Uterus (tissue), 4 donors: ENCODE results near the gene RPL41. TPM values are rescaled to one million over a fixed set of nuclear protein-coding genes. Genes with fewer than 3 reads are reported as not detected.

ENCODE experiments used
- DNase-seq, 2 donors: peaks; one replicate each; pipeline ENCODE4 v3.0.0-alpha.2; 2019 to 2020
- H3K27ac ChIP-seq, 2 donors: fragments of 200-600 bp; sonication (generic); 1 replicate in 1 of 2; 2 replicates in 1 of 2; pipeline ENCODE4 v1.5.1; 2016 to 2018
- H3K27me3 ChIP-seq, 2 donors: fragments of 200-600 bp; sonication (generic); one replicate each; pipeline ENCODE4 v1.5.1; 2018 to 2019; ENCODE audit warnings: control low read depth in 1 of 2
- H3K36me3 ChIP-seq, 2 donors: fragments of 200-600 bp; sonication (generic); one replicate each; pipeline ENCODE4 v1.5.1; 2019; ENCODE audit warnings: control low read depth in 1 of 2
- H3K4me1 ChIP-seq, 2 donors: fragments of 200-600 bp; sonication (generic); one replicate each; pipeline ENCODE4 v1.5.1; 2018 to 2019; ENCODE audit warnings: control low read depth in 1 of 2
- H3K4me3 ChIP-seq, 2 donors: fragments of 200-600 bp; sonication (generic); 1 replicate in 1 of 2; 2 replicates in 1 of 2; pipeline ENCODE4 v1.5.1; 2018 to 2019; ENCODE audit warnings: mild to moderate bottlenecking in 1 of 2
- H3K9me3 ChIP-seq, 2 donors: fragments of 200-600 bp; sonication (generic); one replicate each; pipeline ENCODE4 v1.5.1; 2019; ENCODE audit warnings: control low read depth in 1 of 2
- POLR2A ChIP-seq, 2 donors: fragments of 450-650 bp; IDR thresholded peaks; one replicate each; pipeline ENCODE4 v1.6.1; 2016; ENCODE audit warnings: antibody characterized with exemption in 2 of 2, mild to moderate bottlenecking in 1 of 2, moderate library complexity in 1 of 2
- intact Hi-C: fragments of 100-400 bp; cut with DNase I; formaldehyde crosslinking; loops from one replicate; pipeline ENCODE4 v1.15.1; 2023; ENCODE audit warnings: low total_unique reads
- total RNA-seq, 4 donors: library from RNA; depleted of rRNA in 3 of 4; stranded (reverse); fragments of >200 nt in 3 of 4; gene quantifications; one replicate each; pipeline versions ENCODE4 v1.1.0 to v1.2.4, GENCODE V29; 2014 to 2023
- TF ChIP-seq, protein P1 (sequence below), 4 experiments: fragments of 200-600 bp in 2 of 4; fragments of 450-650 bp in 2 of 4; sonication (generic) in 2 of 4; IDR thresholded peaks; one replicate each; pipeline ENCODE4 v1.5.1; 2016 to 2019; ENCODE audit warnings: antibody characterized with exemption in 4 of 4, mild to moderate bottlenecking in 2 of 4, moderate library complexity in 1 of 4
- donor health status: DM: yes; HTN: yes; CAD: no.

RPL41 gene
- total RNA-seq, 4 donors from 2014 or later = 1,022 to 4,789 (median 2,600) TPM

DNA sequence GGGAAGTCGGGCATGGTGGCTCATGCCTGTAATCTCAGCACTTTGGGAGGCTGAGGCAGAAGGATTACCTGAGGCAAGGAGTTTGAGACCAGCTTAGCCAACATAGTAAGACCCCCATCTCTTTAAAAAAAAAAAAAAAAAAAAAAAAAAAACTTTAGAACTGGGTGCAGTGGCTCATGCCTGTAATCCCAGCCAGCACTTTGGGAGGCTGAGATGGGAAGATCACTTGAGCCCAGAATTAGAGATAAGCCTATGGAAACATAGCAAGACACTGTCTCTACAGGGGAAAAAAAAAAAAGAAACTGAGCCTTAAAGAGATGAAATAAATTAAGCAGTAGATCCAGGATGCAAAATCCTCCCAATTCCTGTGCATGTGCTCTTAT is 13.8 kb upstream of the RPL41 start:
- Histone ChIP-seq H3K9me3 (no peaks in the 10 kb centered on the region), H3K4me1 (peaks cover 0 to 7% of the 10 kb centered on the region in 2 donors), H3K27me3 (no peaks in the 10 kb centered on the region), H3K4me3 (no peak overlapping the region), H3K27ac (no peak overlapping the region), H3K36me3 (no peaks in the 10 kb centered on the region)
- intact Hi-C loops = no loop called here
- DNase-seq = no peak
- TF ChIP-seq POLR2A (IDR thresholded peaks at IDR 0.05) = no peak
- TF ChIP-seq, protein P1, sequence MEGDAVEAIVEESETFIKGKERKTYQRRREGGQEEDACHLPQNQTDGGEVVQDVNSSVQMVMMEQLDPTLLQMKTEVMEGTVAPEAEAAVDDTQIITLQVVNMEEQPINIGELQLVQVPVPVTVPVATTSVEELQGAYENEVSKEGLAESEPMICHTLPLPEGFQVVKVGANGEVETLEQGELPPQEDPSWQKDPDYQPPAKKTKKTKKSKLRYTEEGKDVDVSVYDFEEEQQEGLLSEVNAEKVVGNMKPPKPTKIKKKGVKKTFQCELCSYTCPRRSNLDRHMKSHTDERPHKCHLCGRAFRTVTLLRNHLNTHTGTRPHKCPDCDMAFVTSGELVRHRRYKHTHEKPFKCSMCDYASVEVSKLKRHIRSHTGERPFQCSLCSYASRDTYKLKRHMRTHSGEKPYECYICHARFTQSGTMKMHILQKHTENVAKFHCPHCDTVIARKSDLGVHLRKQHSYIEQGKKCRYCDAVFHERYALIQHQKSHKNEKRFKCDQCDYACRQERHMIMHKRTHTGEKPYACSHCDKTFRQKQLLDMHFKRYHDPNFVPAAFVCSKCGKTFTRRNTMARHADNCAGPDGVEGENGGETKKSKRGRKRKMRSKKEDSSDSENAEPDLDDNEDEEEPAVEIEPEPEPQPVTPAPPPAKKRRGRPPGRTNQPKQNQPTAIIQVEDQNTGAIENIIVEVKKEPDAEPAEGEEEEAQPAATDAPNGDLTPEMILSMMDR (IDR thresholded peaks at IDR 0.05) = no peak

GRCh38 chr12:56103066-56103711 is 13.2 kb upstream of the RPL41 start:
- peak overlapping the region; percentile 86 to 89 for H3K4me3 ChIP-seq
- no peak for DNase-seq
- peaks cover 0 to 7% of the 10 kb centered on the region in 2 donors for H3K4me1 ChIP-seq
- H3K27ac ChIP-seq = peak overlapping the region; percentile 82 to 88
- H3K36me3 ChIP-seq = no peaks in the 10 kb centered on the region
- H3K27me3 ChIP-seq = no peaks in the 10 kb centered on the region
- H3K9me3 ChIP-seq = no peaks in the 10 kb centered on the region
- intact Hi-C loops = no loop called here
- TF ChIP-seq, protein P1 (IDR thresholded peaks at IDR 0.05) = no peak
- no peak for TF ChIP-seq POLR2A (IDR thresholded peaks at IDR 0.05)

GRCh38 chr12:56103823-56104108 is 12.7 kb upstream of the RPL41 start:
- Histone ChIP-seq H3K4me3 (peak overlapping the region; percentile 86 to 89), H3K9me3 (no peaks in the 10 kb centered on the region), H3K27me3 (no peaks in the 10 kb centered on the region), H3K27ac (peak overlapping the region; percentile 82 to 88), H3K4me1 (peaks cover 0 to 7% of the 10 kb centered on the region in 2 donors), H3K36me3 (no peaks in the 10 kb centered on the region)
- no peak for DNase-seq
- intact Hi-C loops = no loop called here
- no peak for TF ChIP-seq POLR2A (IDR thresholded peaks at IDR 0.05)
- TF ChIP-seq, protein P1 (IDR thresholded peaks at IDR 0.05) = no peak

DNA sequence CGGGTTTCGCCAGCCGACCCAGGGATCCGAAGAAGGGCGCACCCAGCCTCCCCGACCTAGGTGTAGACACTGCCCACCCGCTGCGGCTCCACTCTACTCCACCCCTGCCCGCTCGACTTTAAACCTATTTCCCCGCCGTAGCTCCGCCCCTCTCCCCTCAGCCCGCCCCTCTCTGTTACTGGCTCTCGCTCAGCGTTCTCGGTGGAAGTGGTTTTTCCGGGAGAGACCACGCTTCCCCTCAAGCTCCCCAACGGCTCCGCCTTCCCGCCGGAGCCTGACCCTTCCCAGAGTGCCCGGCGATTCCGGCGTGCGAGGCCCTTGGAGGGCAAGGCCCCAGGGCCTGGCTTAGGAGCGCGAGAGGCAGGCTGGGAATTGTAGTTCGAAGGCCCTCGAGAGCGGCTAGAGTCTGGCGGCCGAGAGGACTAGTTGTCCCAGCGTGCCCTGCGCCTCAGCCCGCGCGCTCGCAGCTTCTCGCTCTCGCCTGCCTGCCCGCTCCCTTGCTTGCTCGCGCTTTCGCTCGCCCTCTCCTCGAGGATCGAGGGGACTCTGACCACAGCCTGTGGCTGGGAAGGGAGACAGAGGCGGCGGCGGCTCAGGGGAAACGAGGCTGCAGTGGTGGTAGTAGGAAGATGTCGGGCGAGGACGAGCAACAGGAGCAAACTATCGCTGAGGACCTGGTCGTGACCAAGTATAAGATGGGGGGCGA is 12.2 kb upstream of the RPL41 start, which contains the start of gene PA2G4:
Gene PA2G4, plus strand, starts transcription at position 451 of the 706 bp plus-strand sequence. Its CDS starts 179 bp downstream, at position 630.
- peak within 1 kb of the TSS; percentile 86 to 89 for H3K4me3 ChIP-seq
- DNase-seq = peak; percentile 97 to 98

More for the DNA sequence above, 12.2 kb upstream of the RPL41 start, which contains the start of gene PA2G4:
- TF ChIP-seq, protein P1 (IDR thresholded peaks at IDR 0.05) = peak in 3 of 4 experiments; percentile 18 to 43 (median 19)
- peak; percentile 84 to 90 for TF ChIP-seq POLR2A (IDR thresholded peaks at IDR 0.05)
- Histone ChIP-seq H3K4me1 (peaks cover 0 to 7% of the 10 kb centered on the region in 2 donors), H3K36me3 (no peaks in the 10 kb centered on the region), H3K27ac (peak within 1 kb of the TSS; percentile 82 to 88), H3K27me3 (no peaks in the 10 kb centered on the region), H3K9me3 (no peaks in the 10 kb centered on the region)
- intact Hi-C loops = no loop called here
